HepG2 (cell line): ENCODE results near the gene HSPA1L. TPM values are rescaled to one million over a fixed set of nuclear protein-coding genes. Genes with fewer than 3 reads are reported as not detected.

Experiments used
- SMAD9 ChIP-seq: sonication (generic); formaldehyde crosslinking; IDR thresholded peaks from 2 replicates; pipeline ENCODE4 v1.5.1; 2020; ENCODE audit warnings: mild to moderate bottlenecking, missing genetic modification reagents
- ZFX ChIP-seq: sonication (generic); formaldehyde crosslinking; IDR thresholded peaks from 2 replicates; pipeline ENCODE4 v1.4.0; 2020; ENCODE audit warnings: mild to moderate bottlenecking, low read depth, missing genetic modification reagents, moderate library complexity
- ZIK1 ChIP-seq: sonication (generic); formaldehyde crosslinking; IDR thresholded peaks from 2 replicates; pipeline ENCODE4 v1.5.0; 2020; ENCODE audit warnings: mild to moderate bottlenecking, low read depth, missing genetic modification reagents, borderline replicate concordance
- ZNF253 ChIP-seq: sonication (generic); formaldehyde crosslinking; IDR thresholded peaks from 2 replicates; pipeline ENCODE4 v1.8.0; 2022; ENCODE audit warnings: mild to moderate bottlenecking, missing genetic modification reagents, borderline replicate concordance
- ZNF44 ChIP-seq: sonication (generic); formaldehyde crosslinking; IDR thresholded peaks from 2 replicates; pipeline ENCODE4 v1.5.1; 2020; ENCODE audit warnings: mild to moderate bottlenecking, missing genetic modification reagents
- polyA plus RNA-seq, 8 experiments: library from polyadenylated mRNA; depleted of rRNA in 3 of 8; stranded (reverse) in 7 of 8; unstranded in 1 of 8; fragments of >200 nt; fragmentation: Illumina TruSeq in 4 of 8; extraction: Trizol in 4 of 8; gene quantifications; 2 replicates each; pipeline versions ENCODE4 v1.2.1 to v1.2.3, GENCODE V29; 2011 to 2016; ENCODE audit warnings: low read depth in 4 of 8, missing spikeins in 1 of 8, mixed read lengths in 1 of 8; ENCODE audit not compliant: insufficient read depth in 1 of 8
- total RNA-seq, 5 experiments: library from RNA; depleted of rRNA; stranded (reverse); fragments of >200 nt; fragmentation: Illumina TruSeq; extraction: Trizol; gene quantifications; 2 replicates each; pipeline ENCODE4 v1.2.3, GENCODE V29; 2016; ENCODE audit warnings: low read depth in 1 of 5
- TF ChIP-seq, protein P1 (sequence below): sonication (generic); formaldehyde crosslinking; IDR thresholded peaks from one replicate; pipeline ENCODE4 v1.5.1; 2020; ENCODE audit warnings: mild to moderate bottlenecking, missing genetic modification reagents; ENCODE audit errors: not compliant biosample characterization

The HSPA1L gene
- total and polyA plus RNA-seq, 2 of the 13 experiments (the other 11 are each of a cell fraction or from before 2014, with no cell fraction given) = 0.55 to 1.0 TPM

DNA sequence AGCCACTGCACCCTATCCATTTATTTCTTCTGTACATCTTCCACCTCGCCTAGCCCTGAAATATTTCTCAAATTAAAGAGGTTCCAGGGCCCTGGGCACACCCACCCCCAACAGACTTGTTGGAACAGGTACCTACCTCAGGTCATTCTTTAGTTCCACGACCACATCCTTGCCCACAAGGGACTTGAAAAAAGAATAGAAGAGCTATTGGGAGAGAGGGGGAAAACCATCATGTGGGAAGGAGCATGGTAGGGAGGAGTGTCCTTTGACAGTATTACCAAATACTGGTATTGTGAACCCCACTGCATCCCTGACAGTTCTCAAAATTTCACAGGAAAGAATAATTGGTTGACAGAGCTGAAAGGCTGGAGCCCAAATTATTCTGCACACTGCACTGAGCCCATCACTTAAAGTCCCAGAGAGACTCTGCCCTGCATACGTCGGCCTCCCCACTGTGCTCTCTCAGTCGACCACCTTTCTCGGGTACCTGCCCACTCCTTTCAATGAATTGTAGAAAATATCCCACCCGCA lies 9.1 kb downstream of the HSPA1L start (continued):
- TF ChIP-seq ZNF44 (CRISPR knock-in tag) (no peak), ZFX (CRISPR knock-in tag) (no peak), ZIK1 (CRISPR knock-in tag) (no peak), SMAD9 (CRISPR knock-in tag) (no peak), ZNF253 (CRISPR knock-in tag) (no peak)
- TF ChIP-seq, protein P1, sequence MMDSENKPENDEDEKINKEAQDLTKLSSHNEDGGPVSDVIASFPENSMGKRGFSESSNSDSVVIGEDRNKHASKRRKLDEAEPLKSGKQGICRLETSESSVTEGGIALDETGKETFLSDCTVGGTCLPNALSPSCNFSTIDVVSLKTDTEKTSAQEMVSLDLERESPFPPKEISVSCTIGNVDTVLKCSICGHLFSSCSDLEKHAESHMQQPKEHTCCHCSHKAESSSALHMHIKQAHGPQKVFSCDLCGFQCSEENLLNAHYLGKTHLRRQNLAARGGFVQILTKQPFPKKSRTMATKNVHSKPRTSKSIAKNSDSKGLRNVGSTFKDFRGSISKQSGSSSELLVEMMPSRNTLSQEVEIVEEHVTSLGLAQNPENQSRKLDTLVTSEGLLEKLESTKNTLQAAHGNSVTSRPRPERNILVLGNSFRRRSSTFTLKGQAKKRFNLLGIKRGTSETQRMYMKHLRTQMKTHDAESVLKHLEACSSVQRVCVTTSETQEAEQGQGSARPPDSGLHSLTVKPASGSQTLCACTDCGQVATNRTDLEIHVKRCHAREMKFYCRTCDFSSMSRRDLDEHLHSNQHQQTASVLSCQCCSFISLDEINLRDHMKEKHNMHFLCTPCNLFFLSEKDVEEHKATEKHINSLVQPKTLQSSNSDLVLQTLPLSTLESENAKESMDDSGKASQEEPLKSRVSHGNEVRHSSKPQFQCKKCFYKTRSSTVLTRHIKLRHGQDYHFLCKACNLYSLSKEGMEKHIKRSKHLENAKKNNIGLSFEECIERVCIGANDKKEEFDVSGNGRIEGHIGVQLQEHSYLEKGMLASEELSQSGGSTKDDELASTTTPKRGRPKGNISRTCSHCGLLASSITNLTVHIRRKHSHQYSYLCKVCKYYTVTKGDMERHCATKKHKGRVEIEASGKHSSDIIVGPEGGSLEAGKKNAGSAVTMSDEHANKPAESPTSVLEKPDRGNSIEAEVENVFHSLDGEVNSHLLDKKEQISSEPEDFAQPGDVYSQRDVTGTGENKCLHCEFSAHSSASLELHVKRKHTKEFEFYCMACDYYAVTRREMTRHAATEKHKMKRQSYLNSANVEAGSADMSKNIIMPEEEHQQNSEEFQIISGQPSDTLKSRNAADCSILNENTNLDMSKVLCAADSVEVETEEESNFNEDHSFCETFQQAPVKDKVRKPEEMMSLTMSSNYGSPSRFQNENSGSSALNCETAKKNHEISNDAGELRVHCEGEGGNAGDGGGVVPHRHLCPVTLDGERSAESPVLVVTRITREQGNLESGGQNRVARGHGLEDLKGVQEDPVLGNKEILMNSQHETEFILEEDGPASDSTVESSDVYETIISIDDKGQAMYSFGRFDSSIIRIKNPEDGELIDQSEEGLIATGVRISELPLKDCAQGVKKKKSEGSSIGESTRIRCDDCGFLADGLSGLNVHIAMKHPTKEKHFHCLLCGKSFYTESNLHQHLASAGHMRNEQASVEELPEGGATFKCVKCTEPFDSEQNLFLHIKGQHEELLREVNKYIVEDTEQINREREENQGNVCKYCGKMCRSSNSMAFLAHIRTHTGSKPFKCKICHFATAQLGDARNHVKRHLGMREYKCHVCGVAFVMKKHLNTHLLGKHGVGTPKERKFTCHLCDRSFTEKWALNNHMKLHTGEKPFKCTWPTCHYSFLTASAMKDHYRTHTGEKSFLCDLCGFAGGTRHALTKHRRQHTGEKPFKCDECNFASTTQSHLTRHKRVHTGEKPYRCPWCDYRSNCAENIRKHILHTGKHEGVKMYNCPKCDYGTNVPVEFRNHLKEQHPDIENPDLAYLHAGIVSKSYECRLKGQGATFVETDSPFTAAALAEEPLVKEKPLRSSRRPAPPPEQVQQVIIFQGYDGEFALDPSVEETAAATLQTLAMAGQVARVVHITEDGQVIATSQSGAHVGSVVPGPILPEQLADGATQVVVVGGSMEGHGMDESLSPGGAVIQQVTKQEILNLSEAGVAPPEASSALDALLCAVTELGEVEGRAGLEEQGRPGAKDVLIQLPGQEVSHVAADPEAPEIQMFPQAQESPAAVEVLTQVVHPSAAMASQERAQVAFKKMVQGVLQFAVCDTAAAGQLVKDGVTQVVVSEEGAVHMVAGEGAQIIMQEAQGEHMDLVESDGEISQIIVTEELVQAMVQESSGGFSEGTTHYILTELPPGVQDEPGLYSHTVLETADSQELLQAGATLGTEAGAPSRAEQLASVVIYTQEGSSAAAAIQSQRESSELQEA (CRISPR knock-in tag) = no peak
- TF ChIP-seq, all 625 proteins: peak for 5
